Activated CD8-positive, alpha-beta memory T cell treated with anti-CD3 and anti-CD28 coated beads, Interleukin-2, amount 50 U/mL, for 1 hour (primary cell): Measurements from ENCODE around the gene ALKBH1.
"Not testable (repeated sequence)": the region's sequence is repeated elsewhere in the genome, so short reads cannot be mapped to it uniquely, and the experiment has no call there.

Experiments
- DNase-seq: peaks from one replicate; pipeline ENCODE4 v3.0.0-alpha.2; 2020; ENCODE audit errors: extremely low read depth

Gene ALKBH1

DNA sequence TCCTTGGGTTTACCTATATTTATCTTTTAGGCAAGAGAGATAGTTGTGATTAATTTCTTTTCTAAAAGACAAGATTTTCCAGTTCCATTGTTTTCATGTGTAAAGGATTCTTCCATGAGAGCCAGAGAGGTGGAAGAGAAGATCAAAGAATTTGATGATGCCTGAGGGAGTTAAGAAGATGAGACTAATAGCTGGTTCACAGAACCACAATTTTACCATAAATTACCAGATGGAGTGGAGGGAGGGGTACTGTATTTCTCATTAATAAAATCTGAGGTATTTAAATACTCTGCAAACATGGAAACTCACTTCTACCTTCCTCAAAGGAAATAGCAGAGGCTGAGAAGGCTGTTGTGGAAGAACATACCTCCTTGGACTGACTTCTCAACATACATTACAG lies 34.6 kb downstream of the ALKBH1 start:
- no peak for DNase-seq

DNA sequence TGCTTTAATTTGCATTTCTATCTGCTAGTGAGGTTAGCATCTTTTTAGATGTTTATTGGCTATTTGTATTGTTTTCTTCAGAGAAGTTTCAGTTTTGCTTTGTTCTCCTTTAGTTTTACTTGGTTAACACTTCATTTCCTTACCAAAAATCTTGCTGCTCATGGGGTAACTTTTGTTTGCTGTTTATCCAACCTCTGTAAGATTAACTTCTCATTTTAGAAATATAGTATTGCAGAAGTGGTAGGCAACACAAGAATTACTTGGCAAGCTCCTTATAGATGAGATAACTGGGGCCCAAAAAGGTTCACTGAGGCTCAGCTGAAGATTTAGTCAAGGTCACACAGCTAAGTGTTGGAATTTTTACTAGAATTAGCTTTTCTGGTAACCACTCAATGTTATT lies 40.5 kb downstream of the ALKBH1 start:
- no peak for DNase-seq

DNA sequence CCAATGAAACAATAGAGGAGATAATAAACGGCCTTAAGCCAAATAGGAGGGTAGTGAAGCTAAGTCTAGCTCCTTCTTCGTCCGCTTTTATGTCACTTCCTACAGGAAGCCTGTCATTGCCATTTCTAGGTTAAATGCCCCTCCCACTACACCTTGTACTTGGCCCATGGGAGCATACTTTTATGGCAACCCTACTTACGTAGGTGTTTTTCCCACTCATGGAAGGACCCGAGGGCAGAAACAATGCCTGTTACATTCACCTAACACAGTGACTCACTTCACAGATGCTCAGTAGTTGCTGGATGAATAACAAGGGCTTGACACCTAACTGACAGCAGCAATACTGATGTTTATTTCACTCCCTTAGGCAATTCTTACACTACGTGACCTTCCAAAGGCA lies 44.5 kb downstream of the ALKBH1 start:
- DNase-seq: no peak

DNA sequence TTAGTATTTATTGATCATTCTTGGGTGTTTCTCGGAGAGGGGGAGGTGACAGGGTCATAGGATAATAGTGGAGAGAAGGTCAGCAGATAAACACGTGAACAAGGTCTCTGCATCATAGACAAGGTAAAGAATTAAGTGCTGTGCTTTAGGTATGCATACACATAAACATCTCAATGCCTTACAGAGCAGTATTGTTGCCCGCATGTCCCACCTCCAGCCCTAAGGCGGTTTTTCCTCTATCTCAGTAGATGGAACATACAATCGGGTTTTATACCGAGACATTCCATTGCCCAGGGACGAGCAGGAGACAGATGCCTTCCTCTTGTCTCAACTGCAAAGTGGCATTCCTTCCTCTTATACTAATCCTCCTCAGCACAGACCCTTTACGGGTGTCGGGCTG lies 46.3 kb downstream of the ALKBH1 start:
- DNase-seq: not testable (repeated sequence)

DNA sequence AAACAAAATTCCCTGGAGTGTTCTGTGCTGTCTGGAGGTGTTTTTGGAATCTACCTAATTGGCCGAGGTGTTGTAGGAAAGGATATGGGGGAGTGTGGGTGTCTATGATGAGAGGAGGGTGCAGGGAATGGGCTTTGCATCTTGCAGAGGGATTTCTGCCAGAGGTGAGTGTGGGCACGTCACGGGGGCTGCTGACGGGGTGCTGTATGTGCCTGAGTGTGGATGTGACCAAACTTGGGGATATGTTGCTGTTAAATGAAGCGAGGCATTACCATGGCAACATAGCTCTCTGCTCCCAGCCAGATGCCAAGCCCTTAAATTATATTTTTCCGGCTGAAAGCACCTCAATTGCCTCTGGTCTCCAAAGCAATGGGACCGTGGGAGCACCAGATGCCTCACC lies 47.1 kb downstream of the ALKBH1 start:
- DNase-seq: no peak

DNA sequence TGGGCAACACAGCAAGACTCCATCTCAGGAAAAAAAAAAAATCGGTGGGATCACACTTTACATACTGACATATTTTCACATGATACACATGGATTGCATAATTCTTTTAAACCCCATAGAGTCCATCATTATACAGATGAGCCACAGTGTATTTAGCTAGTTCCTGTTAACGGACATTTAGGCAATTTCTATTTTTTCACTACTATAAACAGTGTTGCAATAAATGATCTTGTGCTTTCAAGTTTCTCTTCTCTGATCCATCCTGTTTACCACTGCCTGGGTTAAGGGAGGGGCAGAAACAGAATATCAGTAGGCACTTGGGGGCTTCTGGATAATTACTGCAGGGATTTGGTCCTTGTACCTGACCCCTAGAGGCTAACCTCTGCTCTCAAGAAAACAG lies 48.0 kb downstream of the ALKBH1 start:
- DNase-seq: no peak

DNA sequence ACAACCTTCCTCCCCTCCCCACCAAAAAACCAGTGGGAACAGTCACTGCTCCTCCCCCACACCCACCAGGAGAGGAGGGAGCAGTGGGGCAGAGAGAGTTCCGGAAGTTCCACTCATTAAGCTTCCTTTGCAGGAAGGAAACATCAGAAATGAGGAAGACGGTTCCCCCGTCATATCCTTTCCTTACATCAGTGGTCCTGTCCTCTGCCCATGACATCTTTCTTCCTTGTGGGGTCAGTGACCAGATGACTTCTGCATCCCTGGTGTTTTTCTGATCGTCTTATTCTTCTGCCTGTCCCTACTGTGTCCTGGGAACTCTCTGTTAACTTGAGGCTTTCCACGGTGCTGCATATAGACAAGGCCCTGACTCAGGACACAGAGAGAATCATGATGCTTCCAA lies 50.5 kb downstream of the ALKBH1 start:
- DNase-seq: no peak

DNA sequence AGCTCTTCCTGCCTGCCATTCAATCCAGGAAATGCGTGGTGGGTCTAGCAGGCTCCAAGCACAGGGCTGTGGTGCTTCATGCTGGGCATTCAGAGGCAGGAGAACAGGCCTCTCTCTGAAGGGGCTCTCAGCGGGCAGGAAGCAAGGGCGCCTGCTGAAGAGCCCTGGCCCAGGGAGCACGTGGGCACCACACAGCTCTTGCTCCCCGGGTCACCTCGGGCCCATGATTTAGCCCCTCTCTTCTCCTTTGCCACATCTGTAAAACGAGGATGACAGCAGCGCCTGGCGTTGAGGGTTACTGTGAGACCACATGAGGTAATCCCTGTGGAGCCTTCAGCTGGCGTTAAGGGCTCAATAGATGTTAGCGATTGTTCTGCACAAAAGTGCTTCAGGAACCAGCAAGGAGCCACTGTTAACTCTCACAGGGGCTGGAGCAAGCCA lies 53.8 kb downstream of the ALKBH1 start:
- DNase-seq: no peak

DNA sequence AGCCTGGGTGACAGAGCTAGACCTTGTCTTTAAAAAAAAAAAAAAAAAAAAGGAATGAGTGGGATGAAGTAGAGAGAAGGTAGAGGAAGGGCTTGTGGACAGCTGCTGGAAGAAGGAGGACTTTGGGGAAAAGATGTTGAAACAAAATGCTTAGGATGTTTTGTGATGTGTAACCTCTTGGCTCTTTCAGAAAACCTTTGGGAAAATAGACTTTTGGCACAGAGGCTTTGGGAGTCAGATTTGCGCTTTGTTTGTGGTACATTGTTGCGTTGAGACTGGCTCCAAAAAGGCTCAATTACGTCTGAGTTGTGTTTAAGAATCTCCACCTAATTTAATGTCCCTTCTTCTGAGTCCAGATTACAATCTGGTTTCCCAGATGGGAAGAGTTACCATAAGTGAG lies 58.5 kb downstream of the ALKBH1 start:
- DNase-seq: no peak

DNA sequence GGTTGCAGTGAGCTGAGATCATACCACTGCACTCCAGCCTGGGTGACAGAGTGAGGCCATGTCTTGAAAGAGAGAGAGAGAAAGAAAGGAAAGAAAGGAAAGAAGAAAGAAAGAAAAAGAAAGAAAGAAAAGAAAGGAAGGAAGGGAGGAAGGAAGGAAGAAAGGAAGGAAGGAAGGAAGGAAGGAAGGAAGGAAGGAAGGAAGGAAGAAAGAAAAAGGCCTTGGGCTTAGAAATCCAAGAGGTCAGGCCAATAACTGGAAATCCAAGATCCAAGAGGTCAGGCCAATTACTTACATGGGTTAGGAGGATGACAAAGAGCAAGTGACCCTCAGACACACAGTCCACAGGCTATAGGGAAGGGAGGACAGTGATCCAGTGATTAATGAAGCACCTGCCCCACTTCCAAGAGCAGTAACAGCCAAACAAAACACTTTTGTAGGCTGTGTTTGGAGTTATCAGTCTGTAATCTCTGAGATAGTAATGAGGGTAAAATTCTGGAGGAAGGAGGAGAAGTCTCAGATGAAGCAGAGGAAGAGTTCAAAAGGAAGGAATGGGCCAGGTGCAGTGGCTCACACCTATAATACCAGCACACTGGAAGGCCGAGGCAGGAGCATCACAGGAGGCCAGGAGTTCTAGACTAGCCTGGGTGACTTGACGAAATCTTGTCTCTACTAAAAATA lies 59.2 kb downstream of the ALKBH1 start:
- no peak for DNase-seq

DNA sequence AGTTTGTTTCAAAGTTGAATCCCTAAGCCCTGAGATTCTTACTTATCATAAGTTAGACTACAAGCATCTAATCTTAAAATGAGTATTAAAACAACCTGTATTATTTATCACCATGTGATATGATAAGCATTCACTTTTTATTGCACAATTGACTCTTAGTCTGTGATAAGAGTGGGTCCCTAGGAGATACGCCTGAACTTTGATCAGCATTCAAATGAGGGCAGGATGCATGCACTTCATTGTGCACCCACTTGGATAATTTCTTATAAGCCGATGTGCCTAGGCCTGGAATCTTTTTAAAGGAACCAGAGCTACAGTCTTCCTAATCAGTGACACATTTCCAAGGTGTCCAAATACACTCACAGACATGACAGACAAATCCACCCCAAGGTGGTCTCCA lies 60.0 kb downstream of the ALKBH1 start:
- no peak for DNase-seq

DNA sequence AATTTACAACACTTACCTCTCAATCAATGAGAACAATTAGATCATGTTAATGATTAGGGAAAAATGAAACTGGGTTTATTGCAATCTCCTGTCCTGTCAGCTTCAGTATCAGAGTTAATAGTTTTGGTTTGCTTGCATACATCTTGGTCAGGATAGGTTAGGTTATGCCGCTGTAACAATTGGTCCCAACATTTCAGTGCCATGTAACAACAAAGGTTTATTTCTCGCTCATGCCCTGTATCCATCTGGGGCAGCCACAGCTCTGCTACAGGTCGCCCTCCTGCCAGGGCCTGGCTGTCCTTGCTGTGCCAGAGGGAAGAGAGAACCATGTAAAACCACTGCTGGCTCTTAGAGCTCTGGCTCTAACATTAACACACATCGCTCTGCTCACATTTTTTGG lies 60.9 kb downstream of the ALKBH1 start:
- no peak for DNase-seq

DNA sequence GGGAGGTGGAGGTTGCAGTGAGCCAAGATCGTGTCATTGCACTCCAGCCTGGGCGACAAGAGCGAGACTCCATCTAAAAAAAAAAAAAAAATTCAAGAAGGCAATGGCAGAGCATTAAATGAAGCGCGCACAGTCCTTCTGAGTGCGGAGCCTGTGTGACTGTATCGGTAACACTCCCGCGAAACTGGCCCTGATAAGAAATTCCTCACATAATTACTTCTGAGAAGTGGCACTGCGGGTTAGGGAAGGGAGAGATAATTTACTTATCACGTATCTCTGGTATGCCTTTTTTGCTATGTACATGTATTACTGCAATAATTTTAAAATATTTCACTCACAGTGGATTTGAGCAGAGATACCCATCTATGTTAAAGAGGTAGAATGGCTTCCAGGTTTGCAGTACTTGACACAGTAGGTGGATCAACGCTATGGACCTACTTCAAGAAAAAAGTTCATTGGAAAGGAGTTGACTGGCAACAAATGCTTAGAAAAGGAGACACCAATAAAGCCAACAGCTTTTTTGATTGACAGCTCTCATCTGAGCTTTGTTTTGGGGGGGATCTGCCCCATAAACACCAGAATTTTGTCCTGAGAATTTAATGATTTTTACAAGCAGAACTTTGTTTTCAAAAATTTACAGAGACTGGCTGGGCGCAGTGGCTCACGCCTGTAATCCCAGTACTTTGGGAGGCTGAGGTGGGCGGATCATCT lies 62.1 kb downstream of the ALKBH1 start:
- no peak for DNase-seq

DNA sequence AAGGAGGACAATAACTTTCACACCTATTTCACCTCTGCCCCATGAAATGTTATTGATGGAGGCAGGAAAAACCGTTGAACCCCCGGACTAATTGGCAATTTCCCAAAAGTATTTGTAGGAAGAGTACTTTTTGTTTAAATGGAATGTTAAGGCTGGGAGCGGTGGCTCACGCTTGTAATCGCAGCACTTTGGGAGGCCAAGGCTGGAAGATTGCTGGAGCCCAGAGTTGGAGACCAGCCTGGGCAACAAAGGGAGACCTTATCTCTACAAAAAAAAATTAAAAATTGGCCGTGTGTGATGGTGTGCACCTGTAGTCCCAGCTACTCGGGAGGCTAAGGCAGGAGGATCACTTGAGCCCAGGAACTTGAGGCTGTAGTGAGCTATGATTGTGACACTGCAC lies 65.4 kb downstream of the ALKBH1 start:
- DNase-seq: no peak

DNA sequence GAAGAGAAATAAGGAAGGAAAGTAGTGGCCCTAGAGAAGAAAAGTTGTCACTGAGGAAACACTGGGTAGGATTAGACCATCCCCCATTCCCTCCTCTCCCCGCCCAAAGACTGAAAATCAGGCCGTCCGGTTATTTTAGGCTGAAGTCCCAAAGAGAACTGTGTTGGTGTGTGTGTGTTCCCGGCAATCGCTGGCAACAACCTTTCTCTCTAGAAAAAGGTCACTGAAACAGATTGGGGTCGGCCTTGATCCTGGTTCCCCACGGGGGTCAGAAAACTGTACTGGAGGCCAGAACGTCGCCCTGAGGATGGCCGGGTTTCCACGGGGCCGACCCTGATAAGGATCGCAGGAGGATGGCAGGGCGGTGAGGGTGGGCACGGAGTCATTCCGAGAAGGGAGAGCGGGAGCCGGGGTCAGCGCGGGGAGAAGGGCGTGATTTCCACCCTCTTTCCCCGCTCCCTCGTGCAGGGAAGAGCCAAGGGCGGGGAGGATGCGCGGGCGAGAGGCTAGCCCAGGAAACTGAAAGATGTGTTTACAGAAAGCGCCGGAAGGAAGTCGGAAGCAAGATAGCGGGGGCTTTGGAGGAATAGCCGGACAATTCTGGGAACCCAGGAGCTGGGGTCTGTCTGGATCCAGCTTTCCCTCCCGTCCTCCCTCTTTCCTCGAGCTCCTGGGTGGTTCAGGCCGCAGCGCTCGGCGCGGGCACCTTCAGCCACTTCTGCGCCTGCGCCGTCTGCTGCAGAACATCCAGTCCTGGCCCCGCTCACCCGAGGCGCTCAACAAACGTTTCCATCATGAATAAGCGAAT lies 66.1 kb downstream of the ALKBH1 start:
- DNase-seq: peak; percentile 24

DNA sequence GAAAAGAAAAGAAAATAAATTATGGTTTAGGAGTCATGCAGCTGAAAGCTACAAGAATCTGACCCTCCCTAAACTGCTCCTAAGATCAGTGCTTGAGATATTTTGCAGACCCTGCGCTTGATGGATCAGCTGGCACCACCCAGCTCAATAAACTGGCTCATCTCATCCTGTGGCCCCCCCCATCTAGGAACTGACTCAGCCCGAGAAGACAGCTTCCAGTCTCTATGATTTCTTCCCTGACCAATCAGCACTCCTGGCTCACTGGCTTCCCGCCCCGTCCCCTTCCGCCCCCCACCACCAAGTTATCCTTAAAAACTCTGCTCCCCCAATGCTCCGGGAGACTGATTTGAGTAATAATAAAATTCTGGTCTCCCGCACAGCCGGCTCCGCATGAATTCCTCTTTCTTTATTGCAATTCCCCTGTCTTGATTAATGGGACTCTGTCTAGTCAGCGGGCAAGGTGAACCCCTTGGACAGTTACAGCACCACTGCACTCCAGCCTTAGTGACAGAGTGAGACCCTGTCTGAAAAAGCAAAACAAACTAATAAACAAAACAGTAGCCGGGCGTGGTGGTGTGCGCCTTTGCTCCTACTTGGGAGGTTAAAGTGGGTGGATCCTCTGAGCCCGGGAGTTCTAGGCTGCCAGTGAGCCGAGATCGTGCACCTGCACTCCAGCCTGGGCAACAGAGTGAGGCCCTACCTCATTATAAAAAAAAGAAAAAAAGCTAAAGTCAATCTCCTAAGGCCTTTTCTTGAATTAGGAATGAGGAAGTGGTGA lies 66.9 kb downstream of the ALKBH1 start:
- no peak for DNase-seq

DNA sequence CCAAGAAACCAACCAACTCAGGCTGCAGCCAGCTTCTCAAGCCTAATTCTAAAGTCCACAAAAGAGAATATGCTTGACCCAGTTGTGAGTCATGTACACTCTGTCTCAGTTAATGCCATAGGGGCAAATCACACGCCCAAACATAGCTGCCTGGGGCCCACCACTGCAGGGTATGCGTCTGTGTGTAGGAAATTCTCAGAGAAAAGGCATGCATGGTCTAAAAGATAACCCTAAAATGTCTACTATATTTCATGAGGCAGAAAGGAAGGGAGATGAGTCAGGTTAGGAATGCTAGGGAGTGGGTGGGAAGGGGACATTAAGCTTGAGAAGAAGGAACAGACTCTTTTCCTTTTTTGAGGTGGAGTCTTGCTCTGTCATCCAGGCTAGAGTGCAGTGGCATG lies 69.1 kb downstream of the ALKBH1 start:
- DNase-seq: no peak

DNA sequence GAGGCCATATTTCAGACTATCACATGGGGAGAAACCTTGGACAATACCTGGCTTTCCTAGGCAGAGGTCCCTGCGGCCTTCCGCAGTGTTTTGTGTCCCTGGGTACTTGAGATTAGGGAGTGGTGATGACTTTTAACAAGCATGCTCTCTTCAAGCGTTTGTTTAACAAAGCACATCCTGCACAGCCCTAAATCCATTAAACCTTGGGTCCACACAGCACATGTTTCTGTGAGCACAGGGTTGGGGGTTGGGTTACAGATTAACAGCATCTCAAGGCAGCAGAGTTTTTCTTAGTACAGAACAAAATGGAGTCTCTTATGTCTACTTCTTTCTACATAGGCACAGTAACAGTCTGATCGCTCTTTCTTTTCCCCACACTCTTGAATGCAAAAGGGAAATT lies 72.0 kb downstream of the ALKBH1 start:
- not testable (repeated sequence) for DNase-seq

DNA sequence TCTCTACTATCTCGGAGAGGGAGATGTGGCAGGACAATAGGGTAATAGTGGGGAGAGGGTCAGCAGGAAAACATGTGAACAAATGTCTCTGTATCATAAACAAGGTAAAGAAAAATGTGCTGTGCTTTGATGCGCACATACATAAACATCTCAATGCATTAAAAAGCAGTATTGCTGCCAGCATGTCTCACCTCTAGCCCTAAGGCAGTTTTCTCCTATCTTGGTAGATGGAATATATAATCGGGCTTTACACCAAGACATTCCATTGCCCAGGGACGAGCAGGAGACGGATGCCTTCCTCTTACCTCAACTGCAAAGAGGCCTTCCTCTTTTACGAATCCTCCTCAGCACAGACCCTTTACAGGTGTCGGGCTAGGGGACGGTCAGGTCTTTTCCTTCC lies 72.4 kb downstream of the ALKBH1 start:
- DNase-seq: not testable (repeated sequence)

DNA sequence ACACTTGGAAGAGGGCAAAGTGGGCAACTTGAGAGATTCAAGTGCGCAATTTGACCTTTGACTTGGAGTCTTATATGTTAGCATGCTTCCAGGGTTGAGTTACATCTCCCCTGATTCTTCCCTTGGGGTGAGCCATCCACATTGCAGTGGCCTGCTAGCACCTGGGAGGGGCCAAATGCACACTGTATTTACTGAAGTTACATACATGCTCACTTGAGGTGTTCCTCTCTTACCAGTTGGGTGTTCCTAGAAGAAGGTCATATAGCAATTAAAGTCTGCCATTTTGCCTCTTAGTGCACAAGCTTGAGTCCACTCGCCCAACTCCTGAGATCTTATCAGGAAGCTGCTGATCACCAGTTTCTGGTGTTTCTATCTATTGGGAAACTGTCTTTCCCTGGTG lies 77.7 kb downstream of the ALKBH1 start:
- no peak for DNase-seq

DNA sequence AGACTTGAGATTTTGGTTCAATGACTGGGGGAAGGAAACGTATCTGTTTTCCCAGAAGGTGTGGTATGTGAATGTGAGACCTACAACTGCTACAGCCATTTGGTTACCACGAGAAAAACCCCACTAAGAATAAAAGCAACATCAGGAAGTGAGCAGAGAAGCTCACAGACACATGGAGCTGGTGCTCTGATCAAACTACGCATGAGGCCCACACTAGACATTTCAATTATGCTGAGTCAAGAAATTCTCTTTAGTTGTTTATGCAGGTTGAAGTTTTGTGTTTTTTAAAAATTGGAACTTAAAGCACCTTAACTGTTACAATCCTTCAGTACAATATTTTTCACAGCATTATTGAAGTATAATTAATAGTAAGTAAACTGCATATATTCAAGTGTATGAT lies 82.5 kb downstream of the ALKBH1 start:
- no peak for DNase-seq

DNA sequence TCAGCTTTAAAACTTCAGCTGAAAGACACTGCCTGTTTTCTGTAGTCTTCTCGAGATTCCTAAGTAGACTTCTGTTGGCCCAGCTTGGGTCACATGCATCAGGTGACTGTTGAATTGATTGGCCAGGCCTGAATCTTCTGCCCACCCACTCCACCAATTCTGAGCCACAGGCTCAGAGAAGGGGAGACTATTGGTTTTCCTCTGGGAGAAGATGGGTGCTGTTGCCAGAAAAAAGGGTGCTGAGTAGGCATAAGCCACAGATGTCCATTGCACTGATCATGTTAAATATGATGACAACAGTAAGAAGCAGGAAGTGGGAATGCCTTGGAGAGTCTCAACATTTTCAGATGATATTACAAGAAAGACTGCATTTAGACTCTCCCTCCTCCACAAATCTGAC lies 84.6 kb downstream of the ALKBH1 start:
- DNase-seq: no peak
